Suprapubic skin (tissue), 4 donors: ENCODE results near the gene RENBP. TPM values are rescaled to one million over a fixed set of nuclear protein-coding genes. Genes with fewer than 3 reads are reported as not detected.

ENCODE experiments used
- DNase-seq, 2 donors: peaks; one replicate each; pipeline ENCODE4 v3.0.0-alpha.2; 2019; ENCODE audit warnings: low spot score in 2 of 2
- H3K27ac ChIP-seq: fragments of 200-600 bp; sonication (generic); one replicate; pipeline ENCODE4 v1.5.1; 2019
- H3K27me3 ChIP-seq: fragments of 200-600 bp; sonication (generic); one replicate; pipeline ENCODE4 v1.5.1; 2019
- H3K36me3 ChIP-seq: fragments of 200-600 bp; sonication (generic); one replicate; pipeline ENCODE4 v1.5.1; 2019
- H3K4me1 ChIP-seq: fragments of 200-600 bp; sonication (generic); one replicate; pipeline ENCODE4 v1.5.1; 2019
- H3K4me3 ChIP-seq: fragments of 200-600 bp; sonication (generic); one replicate; pipeline ENCODE4 v1.5.1; 2019; ENCODE audit warnings: mild to moderate bottlenecking
- H3K9me3 ChIP-seq: fragments of 200-600 bp; sonication (generic); one replicate; pipeline ENCODE4 v1.5.1; 2019
- CTCF ChIP-seq, 2 donors: fragments of 200-600 bp in 1 of 2; fragments of 450-650 bp in 1 of 2; sonication (generic) in 1 of 2; IDR thresholded peaks; one replicate each; pipeline ENCODE4 v1.5.1; 2016 to 2019; ENCODE audit warnings: antibody characterized with exemption in 2 of 2, mild to moderate bottlenecking in 1 of 2, moderate library complexity in 1 of 2
- EP300 ChIP-seq: sonication (generic); formaldehyde crosslinking; IDR thresholded peaks from one replicate; pipeline ENCODE4 v1.6.1; 2017; ENCODE audit warnings: antibody characterized with exemption
- POLR2A ChIP-seq, 2 donors: fragments of 450-650 bp; IDR thresholded peaks; one replicate each; pipeline ENCODE4 v1.6.1; 2017; ENCODE audit warnings: antibody characterized with exemption in 2 of 2, mild to moderate bottlenecking in 2 of 2, moderate library complexity in 2 of 2
- POLR2AphosphoS5 ChIP-seq, 3 donors: sonication (generic); formaldehyde crosslinking; IDR thresholded peaks; one replicate each; pipeline ENCODE4 v1.6.1; 2017; ENCODE audit warnings: antibody characterized with exemption in 3 of 3
- WGBS: methylation state at CpG from one replicate; pipeline ENCODE4 v1.1.5; 2018; 5-methylcytosine and 5-hydroxymethylcytosine counted together
- total RNA-seq, 4 donors: library from RNA; depleted of rRNA; stranded (reverse); fragments of >200 nt; gene quantifications; one replicate each; pipeline ENCODE4 v1.1.0, GENCODE V29; 2016

RENBP gene
- total RNA-seq, 4 donors from 2014 or later = 1.7 to 9.9 (median 4.6) TPM

- no peak for DNase-seq
- Histone ChIP-seq H3K27ac (no peak overlapping the region), H3K9me3 (no peaks in the 10 kb centered on the region), H3K36me3 (peaks cover 42% of the 10 kb centered on the region), H3K4me3 (no peak overlapping the region), H3K4me1 (peaks cover 11% of the 10 kb centered on the region), H3K27me3 (no peaks in the 10 kb centered on the region)
- TF ChIP-seq CTCF (IDR thresholded peaks at IDR 0.05) = no peak
- no peak for TF ChIP-seq EP300
- TF ChIP-seq POLR2A (IDR thresholded peaks at IDR 0.05) = no peak
- no peak for TF ChIP-seq POLR2AphosphoS5 (IDR thresholded peaks at IDR 0.05)
- 80% methylated on average over 30 of the region's 30 CpGs for WGBS
Measured at GRCh38 chrX:153948847-153949805, 4.7 kb upstream of the RENBP start.

- no peak overlapping the region for H3K4me3 ChIP-seq
- no peak for TF ChIP-seq EP300
- no peak for TF ChIP-seq POLR2A (IDR thresholded peaks at IDR 0.05)
- no peak for TF ChIP-seq CTCF (IDR thresholded peaks at IDR 0.05)
- TF ChIP-seq POLR2AphosphoS5 (IDR thresholded peaks at IDR 0.05) = no peak
- 79% methylated on average over 10 of the region's 10 CpGs for WGBS
- peaks cover 13% of the 10 kb centered on the region for H3K4me1 ChIP-seq
- no peak for DNase-seq
- H3K27ac ChIP-seq = no peak overlapping the region
- no peaks in the 10 kb centered on the region for H3K27me3 ChIP-seq
- no peaks in the 10 kb centered on the region for H3K9me3 ChIP-seq
- H3K36me3 ChIP-seq = peaks cover 41% of the 10 kb centered on the region
Measured at GRCh38 chrX:153948002-153948466, 3.6 kb upstream of the RENBP start.

GRCh38 chrX:153947009-153947769 is 2.7 kb upstream of the RENBP start:
- H3K4me1 ChIP-seq = peaks cover 13% of the 10 kb centered on the region
- no peak for DNase-seq
- 55% methylated on average over 11 of the region's 19 CpGs for WGBS
- H3K27ac ChIP-seq = no peak overlapping the region
- H3K27me3 ChIP-seq = no peaks in the 10 kb centered on the region
- H3K9me3 ChIP-seq = no peaks in the 10 kb centered on the region
- TF ChIP-seq EP300 (no peak), CTCF (IDR thresholded peaks at IDR 0.05) (peak; percentile 26 to 70)
- no peak overlapping the region for H3K4me3 ChIP-seq
- H3K36me3 ChIP-seq = peaks cover 34% of the 10 kb centered on the region

GRCh38 chrX:153945956-153946943 is 1.8 kb upstream of the RENBP start:
- no peaks in the 10 kb centered on the region for H3K27me3 ChIP-seq
- DNase-seq = no peak
- H3K9me3 ChIP-seq = no peaks in the 10 kb centered on the region
- peaks cover 25% of the 10 kb centered on the region for H3K36me3 ChIP-seq
- H3K4me1 ChIP-seq = peaks cover 13% of the 10 kb centered on the region
- no peak for TF ChIP-seq POLR2AphosphoS5 (IDR thresholded peaks at IDR 0.05)
- no peak for TF ChIP-seq CTCF (IDR thresholded peaks at IDR 0.05)
- no peak for TF ChIP-seq EP300
- TF ChIP-seq POLR2A (IDR thresholded peaks at IDR 0.05) = no peak
- H3K4me3 ChIP-seq = no peak overlapping the region
- no peak overlapping the region for H3K27ac ChIP-seq
- 91% methylated on average over 17 of the region's 24 CpGs for WGBS
